Measurements from ENCODE around the gene TLE7.

The TLE7 gene

GRCh38 chr16:71442051-71442440, at the start of gene TLE7:
Gene TLE7, minus strand, starts transcription at chr16:71442054. Its CDS starts 8,730 bp downstream, at chr16:71433324.
- DNase-seq (ENCODE audit: insufficient read length, low spot score) = no peak
- FAIRE-seq = no peak

- FAIRE-seq (no peak), DNase-seq (ENCODE audit: insufficient read length, low spot score) (no peak)
These were observed 49.2 kb upstream of the TLE7 start for GRCh38 chr16:71491054-71491453.

- FAIRE-seq = no peak
- no peak for DNase-seq (ENCODE audit: insufficient read length, low spot score)
These were observed 48.5 kb upstream of the TLE7 start for GRCh38 chr16:71490361-71490760.

GRCh38 chr16:71489122-71489521, 47.3 kb upstream of the TLE7 start, which contains the start of gene ZNF19:
Gene ZNF19, minus strand, starts transcription at chr16:71489324. Its CDS starts 7,210 bp downstream, at chr16:71482114.
- DNase-seq (ENCODE audit: insufficient read length, low spot score) (no peak), FAIRE-seq (no peak)

GRCh38 chr16:71484006-71484893, 42.4 kb upstream of the TLE7 start:
- peak; percentile 99 for FAIRE-seq
- DNase-seq (ENCODE audit: insufficient read length, low spot score) = peak; percentile 66

- no peak for DNase-seq (ENCODE audit: insufficient read length, low spot score)
- FAIRE-seq = no peak
These were observed 40.7 kb upstream of the TLE7 start for GRCh38 chr16:71482569-71482968.

- FAIRE-seq (no peak), DNase-seq (ENCODE audit: insufficient read length, low spot score) (no peak)
These were observed 39.1 kb upstream of the TLE7 start for GRCh38 chr16:71480956-71481355.

GRCh38 chr16:71479420-71479819, 37.6 kb upstream of the TLE7 start:
- FAIRE-seq = no peak
- DNase-seq (ENCODE audit: insufficient read length, low spot score) = no peak

- DNase-seq (ENCODE audit: insufficient read length, low spot score) (no peak), FAIRE-seq (no peak)
These were observed 34.7 kb upstream of the TLE7 start for GRCh38 chr16:71476457-71477124.

GRCh38 chr16:71474864-71475263, 33.0 kb upstream of the TLE7 start:
- DNase-seq (ENCODE audit: insufficient read length, low spot score) = no peak
- FAIRE-seq = no peak

- DNase-seq (ENCODE audit: insufficient read length, low spot score) (no peak), FAIRE-seq (no peak)
These were observed 32.0 kb upstream of the TLE7 start for GRCh38 chr16:71473891-71474290.

- DNase-seq (ENCODE audit: insufficient read length, low spot score) (no peak), FAIRE-seq (no peak)
These were observed 31.1 kb upstream of the TLE7 start for GRCh38 chr16:71472931-71473330.

- no peak for FAIRE-seq
- DNase-seq (ENCODE audit: insufficient read length, low spot score) = no peak
These were observed 30.2 kb upstream of the TLE7 start for GRCh38 chr16:71472051-71472450.

- no peak for DNase-seq (ENCODE audit: insufficient read length, low spot score)
These were observed 26.0 kb upstream of the TLE7 start for GRCh38 chr16:71467810-71468209.

GRCh38 chr16:71464231-71464630, 22.4 kb upstream of the TLE7 start:
- FAIRE-seq = no peak
- DNase-seq (ENCODE audit: insufficient read length, low spot score) = no peak

More at GRCh38 chr16:71467810-71468209, 26.0 kb upstream of the TLE7 start:
- FAIRE-seq = no peak

GRCh38 chr16:71461686-71462648, 20.1 kb upstream of the TLE7 start, which contains the start of gene ZNF23:
Gene ZNF23, minus strand, starts transcription at chr16:71462247. Its CDS starts 5,451 bp downstream, at chr16:71456796.
- DNase-seq (ENCODE audit: insufficient read length, low spot score) = peak; percentile 94
- FAIRE-seq = peak; percentile 87

- DNase-seq (ENCODE audit: insufficient read length, low spot score) (no peak), FAIRE-seq (no peak)
These were observed 19.1 kb upstream of the TLE7 start for GRCh38 chr16:71460941-71461340.

- DNase-seq (ENCODE audit: insufficient read length, low spot score) (no peak), FAIRE-seq (no peak)
These were observed 18.4 kb upstream of the TLE7 start for GRCh38 chr16:71460236-71460635.

GRCh38 chr16:71459510-71459909, 17.7 kb upstream of the TLE7 start:
- no peak for DNase-seq (ENCODE audit: insufficient read length, low spot score)
- no peak for FAIRE-seq

GRCh38 chr16:71456801-71457200, 14.9 kb upstream of the TLE7 start:
- no peak for DNase-seq (ENCODE audit: insufficient read length, low spot score)
- FAIRE-seq = no peak

- no peak for FAIRE-seq
These were observed 11.2 kb upstream of the TLE7 start for GRCh38 chr16:71453036-71453435.

More at GRCh38 chr16:71453036-71453435, 11.2 kb upstream of the TLE7 start:
- DNase-seq (ENCODE audit: insufficient read length, low spot score) = no peak

Measured in GM19239 (cell line).